GM18508 (cell line): Measurements from ENCODE around the gene NTM.
"Not testable (repeated sequence)": the region's sequence is repeated elsewhere in the genome, so short reads cannot be mapped to it uniquely, and the experiment has no call there.

Experiments
- ATAC-seq: cut with Tn5 transposase; IDR thresholded peaks from one replicate; pipeline ENCODE4 v1.9.1; 2021; ENCODE audit warnings: moderate number of reproducible peaks; ENCODE audit not compliant: insufficient read depth, unreplicated experiment

The NTM gene

DNA sequence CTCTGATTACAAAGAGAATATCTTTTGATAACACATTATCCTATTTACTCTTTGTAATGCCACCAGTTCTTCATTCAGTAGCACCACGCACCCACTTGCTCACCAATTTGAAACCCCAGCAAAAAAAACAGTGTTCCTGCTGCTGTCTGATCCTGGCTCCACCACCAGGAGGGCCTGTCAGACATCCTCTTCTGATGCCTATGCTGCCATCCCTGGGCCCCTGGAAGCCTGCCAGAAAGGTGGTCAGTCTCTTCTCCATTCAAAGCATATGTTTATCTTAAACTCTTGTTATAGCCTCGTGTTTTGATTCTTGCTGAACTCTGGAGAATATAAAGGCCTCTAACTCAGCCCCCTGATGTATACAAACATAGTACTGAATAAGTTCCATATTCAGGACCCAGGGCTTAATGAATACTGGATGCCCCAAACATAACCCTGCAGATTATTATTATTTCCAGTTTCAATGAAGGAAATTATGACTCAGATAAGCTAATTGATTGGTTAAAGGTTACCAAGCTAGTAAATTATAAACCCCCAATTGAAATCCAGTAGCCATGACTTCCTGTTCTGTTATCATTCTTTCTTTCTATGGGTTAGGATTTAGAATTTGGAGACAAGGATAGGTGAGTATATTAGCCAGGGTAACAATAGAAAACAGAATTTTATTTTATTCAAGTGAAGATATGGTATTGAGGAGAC, 116.7 kb downstream of the NTM start:
- no peak for ATAC-seq

DNA sequence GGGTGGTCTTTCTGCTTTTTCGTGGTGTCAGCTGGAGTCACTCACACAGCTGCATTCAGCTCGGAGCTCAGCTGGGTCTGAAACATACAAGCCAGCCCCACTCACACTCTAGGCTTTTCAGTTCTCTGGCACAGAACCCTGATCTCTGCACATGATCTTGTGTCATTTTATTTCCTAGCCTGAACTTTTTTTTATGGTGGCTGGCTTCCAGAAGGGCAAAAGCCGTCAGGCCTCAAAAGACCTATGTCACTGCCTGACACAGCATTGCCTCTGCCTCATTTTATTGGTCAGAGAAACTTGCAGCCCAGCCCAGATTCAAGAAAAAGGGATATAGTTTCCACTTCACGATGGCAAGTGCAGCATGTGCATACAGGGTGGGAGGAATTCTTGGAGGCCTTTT, 117.8 kb downstream of the NTM start:
- no peak for ATAC-seq

DNA sequence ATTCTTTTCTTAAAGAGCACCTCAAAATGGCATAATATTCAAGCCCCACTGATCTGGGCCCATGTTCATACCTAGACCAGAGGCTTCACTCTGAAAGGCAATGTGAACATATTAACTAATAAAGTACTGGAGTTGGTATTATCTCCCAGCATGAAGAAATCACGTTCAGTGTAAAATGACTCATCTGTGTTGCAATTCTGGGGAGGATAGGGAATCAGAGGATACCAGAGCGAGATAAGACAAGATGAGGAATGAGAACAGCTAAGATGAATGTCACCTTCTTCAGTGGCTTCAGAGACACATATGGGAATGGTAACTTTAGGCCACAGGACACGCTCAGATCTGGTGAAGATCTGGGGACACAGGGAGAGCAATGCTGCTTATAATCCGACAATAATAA, 121.1 kb downstream of the NTM start:
- ATAC-seq: no peak

DNA sequence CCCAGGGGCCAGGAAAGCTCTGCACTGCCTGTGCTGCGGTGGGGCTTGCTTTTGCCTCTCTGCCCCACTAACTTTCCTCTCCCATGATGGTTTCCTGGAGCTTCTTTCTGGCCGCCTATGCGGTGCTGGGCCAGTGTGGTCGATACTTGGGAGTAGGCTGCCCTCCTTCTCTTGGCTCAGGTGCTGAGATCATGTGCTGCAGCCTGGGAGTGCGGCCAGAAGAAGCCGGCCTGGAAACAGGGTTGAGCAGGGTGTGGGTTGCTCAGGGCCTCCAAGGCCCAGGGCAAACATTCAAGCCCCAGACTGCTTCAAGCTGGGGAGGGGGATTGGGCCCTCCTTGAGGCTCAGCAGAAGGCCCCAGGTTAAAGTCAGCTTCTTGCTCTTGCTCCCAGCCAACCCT, 125.0 kb downstream of the NTM start:
- ATAC-seq: no peak

DNA sequence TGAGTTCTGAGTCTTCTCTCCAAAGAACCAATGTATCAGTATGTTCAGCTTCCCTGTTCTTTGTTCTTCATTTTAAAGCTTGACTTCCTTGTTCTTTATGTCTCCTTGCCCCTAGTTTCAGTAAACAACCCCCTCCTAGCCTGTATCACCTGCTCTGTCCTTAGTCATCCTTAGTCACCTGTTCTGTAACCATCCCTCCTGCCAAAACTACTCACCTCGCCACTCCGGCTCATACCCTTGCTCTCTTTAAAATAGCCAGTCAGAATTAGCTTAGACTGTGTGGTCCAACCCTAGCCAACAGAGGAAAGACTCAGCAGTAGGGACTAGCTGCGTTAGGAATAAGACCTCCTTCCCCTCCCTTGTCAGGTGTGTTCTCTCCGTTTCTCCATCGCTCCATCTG, 127.3 kb downstream of the NTM start:
- ATAC-seq: not testable (repeated sequence)

DNA sequence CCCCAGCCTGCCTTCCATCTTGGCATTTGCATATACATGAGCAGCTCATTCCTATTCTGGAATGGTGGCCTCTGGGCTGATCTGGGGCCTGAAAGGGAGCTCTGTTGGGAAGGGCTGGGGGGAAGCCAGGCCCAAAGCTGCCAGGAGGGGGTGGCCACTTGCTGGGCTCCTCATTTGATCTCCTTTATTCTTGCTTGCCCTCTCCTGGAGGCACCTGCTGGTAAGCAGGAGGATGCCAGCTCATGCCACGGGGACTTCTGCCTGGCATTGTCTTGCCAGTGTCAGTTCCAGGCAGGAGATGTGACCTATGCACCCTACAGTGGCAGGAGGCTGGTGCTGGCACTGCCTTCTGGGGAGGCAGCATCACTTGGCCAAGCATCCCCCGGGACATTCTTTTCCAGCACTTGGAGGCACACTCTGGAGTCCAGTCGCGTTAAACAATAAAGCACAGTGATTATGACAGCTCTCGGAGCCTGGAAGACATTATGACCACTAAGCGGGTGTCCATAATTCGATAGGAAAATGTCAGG, 128.3 kb downstream of the NTM start:
- no peak for ATAC-seq

DNA sequence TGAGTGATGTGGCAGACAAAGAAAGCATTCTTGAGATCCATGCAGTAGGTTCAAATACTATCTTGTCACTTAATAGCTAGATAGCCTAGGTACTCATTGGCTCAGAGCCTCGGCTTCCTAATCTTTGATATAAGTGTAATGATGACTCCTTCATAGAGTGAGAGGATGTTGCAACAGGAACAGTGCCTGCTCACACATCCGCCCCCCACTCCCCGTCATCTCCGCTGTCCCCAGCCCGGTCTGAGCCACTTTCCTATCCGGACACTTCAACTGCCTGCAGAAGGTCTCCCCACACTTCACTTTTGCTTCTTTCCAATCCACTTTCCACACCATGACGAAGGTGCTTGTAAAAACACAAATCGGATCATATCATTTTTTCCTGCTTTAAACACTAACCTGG, 128.8 kb downstream of the NTM start:
- no peak for ATAC-seq

GRCh38 chr11:131503017-131503416, 132.6 kb downstream of the NTM start:
- ATAC-seq: no peak

DNA sequence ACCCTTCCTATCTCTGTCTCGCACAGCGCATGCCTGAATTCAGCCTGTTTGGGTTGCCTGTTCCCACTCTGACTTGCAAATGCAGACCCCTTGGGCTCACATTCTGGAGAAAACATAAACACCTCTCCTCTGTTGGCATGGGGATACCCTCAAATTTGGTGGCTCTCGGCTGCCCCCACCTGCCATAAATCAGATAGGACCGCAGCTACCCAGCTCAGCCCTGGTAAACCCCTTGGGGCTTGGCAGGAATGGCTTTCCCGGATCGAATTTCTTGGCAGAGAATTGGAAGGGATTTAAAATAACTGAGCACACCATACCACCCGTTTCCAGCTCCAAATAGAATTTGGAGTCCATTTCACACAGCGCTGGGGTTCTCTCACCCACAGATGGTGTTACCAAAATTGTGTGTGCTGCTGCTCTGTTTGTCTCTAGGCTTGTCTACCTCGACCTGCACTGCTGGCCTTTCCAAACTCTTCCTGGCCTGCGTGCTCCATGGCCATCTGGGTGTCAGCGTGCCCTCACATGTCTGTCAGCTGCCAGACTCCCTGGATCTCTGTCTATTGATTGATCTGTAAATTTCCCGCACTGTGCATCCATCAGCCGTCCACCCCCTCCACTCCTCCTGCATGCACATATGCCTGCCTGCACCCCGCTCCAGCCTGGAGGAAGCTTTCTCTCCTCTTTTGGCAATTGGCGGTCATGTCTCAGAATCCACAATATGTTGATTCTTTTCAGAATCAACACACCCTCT, 134.0 kb downstream of the NTM start:
- no peak for ATAC-seq

GRCh38 chr11:131506348-131506747, 135.9 kb downstream of the NTM start:
- ATAC-seq: no peak

- no peak for ATAC-seq
Observed at GRCh38 chr11:131510662-131511061, 140.2 kb downstream of the NTM start.

GRCh38 chr11:131511794-131512193, 141.4 kb downstream of the NTM start:
- no peak for ATAC-seq

- no peak for ATAC-seq
Observed at GRCh38 chr11:131512228-131512627, 141.8 kb downstream of the NTM start.

GRCh38 chr11:131514062-131514461, 143.6 kb downstream of the NTM start:
- ATAC-seq: no peak

DNA sequence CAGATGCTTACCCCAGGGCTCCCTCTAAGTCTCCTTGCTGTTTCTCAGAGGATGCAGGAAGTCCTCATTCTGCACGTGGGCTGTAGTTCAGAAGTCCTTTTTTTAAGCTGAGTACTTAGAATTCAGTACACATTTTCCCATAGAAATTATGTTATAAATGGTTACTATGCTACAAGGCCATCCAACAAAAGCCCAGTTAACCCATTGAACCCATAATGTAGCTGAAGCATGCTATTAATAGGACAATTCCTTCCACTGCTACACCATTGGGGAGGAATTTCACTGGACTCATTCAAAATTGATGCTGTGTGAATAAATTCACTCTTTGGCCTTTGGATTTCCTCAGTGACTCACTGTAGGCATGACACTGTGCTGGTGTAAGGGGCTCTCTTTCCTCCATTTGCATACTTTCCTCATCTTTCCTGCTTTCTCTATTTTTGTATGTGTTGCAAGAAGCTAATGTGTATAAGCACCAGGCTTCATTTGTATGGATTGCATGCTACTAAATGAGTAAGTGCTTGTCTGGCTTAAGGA, 148.0 kb downstream of the NTM start:
- no peak for ATAC-seq

DNA sequence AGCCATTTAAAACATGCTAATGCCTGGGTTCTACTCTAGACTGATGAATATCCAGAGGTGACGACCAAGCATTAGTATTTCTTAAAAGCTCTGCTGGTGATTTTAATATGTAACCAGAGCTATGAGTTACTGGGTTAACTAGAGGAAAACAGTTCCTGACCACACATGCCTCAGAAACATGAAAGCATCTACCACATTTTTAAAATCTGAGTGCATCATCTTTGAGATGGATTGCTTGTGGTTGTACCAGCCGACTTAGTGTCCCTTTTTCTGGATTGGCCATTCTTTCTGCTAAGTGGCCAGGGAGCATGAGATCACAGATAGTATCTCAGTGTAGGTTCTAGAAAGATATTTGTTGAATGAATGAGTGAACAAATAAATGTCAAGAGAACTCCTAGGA, 152.4 kb downstream of the NTM start:
- ATAC-seq: no peak

GRCh38 chr11:131530407-131530806, 160.0 kb downstream of the NTM start:
- no peak for ATAC-seq

- ATAC-seq: no peak
Observed at GRCh38 chr11:131533149-131533548, 162.7 kb downstream of the NTM start.

- no peak for ATAC-seq
Observed at GRCh38 chr11:131533998-131534397, 163.6 kb downstream of the NTM start.

GRCh38 chr11:131534611-131535010, 164.2 kb downstream of the NTM start:
- no peak for ATAC-seq

DNA sequence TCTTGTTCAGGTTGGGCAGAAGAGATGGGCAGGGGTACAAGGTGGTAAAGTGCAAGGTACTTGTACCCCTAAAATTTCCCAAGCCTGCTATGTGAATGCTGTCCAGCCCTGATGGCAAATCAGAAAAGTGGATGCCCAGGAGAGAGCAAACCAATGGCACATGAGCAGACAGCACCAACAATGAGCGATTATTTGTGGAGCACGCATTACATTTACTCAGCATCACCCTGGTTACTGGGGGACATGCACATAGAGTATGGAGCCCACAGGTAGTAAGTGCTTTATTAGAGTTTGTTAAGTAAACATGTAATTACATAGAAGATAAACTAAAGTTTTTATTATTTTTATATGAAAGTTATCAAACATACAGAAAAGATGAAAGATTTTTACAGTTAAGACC, 165.7 kb downstream of the NTM start:
- ATAC-seq: no peak

DNA sequence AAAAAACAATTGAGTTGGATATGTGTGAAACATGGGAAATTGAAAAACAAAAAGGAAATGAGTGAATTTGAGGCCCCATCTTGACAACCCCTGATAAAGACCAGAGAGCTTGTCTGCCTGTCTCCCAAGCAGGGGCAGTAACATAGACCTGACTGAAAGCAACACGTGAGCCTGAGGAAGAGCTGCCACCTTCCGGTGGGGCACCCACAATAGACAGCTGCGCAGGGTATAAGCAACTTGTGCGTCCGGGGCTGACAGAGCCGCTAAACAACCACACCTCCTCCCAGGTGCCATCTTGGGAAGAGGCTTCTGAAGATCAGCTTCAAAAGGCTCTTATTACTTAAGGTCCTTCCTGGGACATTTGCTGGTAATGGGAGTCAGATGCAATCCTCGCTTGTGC, 166.8 kb downstream of the NTM start:
- ATAC-seq: no peak
